GM18519 (cell line): ENCODE data around the gene ST8SIA2.
"Not testable (repeated sequence)": the region's sequence is repeated elsewhere in the genome, so short reads cannot be mapped to it uniquely, and the experiment has no call there.

Source experiments
- ATAC-seq: cut with Tn5 transposase; IDR thresholded peaks from one replicate; pipeline ENCODE4 v1.9.1; 2021; ENCODE audit warnings: mild to moderate bottlenecking, moderate library complexity; ENCODE audit not compliant: unreplicated experiment, low FRiP score

The ST8SIA2 gene

GRCh38 chr15:92479730-92480129 is 86.0 kb downstream of the ST8SIA2 start:
- not testable (repeated sequence) for ATAC-seq

GRCh38 chr15:92480361-92480760 is 86.7 kb downstream of the ST8SIA2 start:
- no peak for ATAC-seq

GRCh38 chr15:92485441-92485840 is 91.8 kb downstream of the ST8SIA2 start:
- ATAC-seq, result no peak

- ATAC-seq, result no peak
These were observed 99.0 kb downstream of the ST8SIA2 start for GRCh38 chr15:92492551-92493115.

GRCh38 chr15:92494806-92495336 is 101.2 kb downstream of the ST8SIA2 start:
- ATAC-seq, result no peak

GRCh38 chr15:92495446-92495845 is 101.8 kb downstream of the ST8SIA2 start:
- no peak for ATAC-seq

- no peak for ATAC-seq
These were observed 106.2 kb downstream of the ST8SIA2 start for GRCh38 chr15:92499731-92500530.

GRCh38 chr15:92502336-92502735 is 108.7 kb downstream of the ST8SIA2 start:
- ATAC-seq, result no peak

GRCh38 chr15:92502930-92503857 is 109.5 kb downstream of the ST8SIA2 start:
- ATAC-seq, result no peak

- ATAC-seq, result no peak
These were observed 110.2 kb downstream of the ST8SIA2 start for GRCh38 chr15:92503889-92504288.

- ATAC-seq, result no peak
These were observed 111.9 kb downstream of the ST8SIA2 start for GRCh38 chr15:92505611-92506010.

- ATAC-seq, result no peak
These were observed 112.8 kb downstream of the ST8SIA2 start for GRCh38 chr15:92506506-92506905.

- no peak for ATAC-seq
These were observed 116.6 kb downstream of the ST8SIA2 start for GRCh38 chr15:92510163-92510882.
